Mesendoderm (in vitro differentiated cells): ENCODE data around the gene OR2J3.
"Not testable (repeated sequence)": the region's sequence is repeated elsewhere in the genome, so short reads cannot be mapped to it uniquely, and the experiment has no call there.

Experiments used
- DNase-seq: peaks from one replicate; pipeline ENCODE4 v3.0.0; 2013
- H2AK5ac ChIP-seq: 2 replicates; pipeline ENCODE4 v1.6.1; 2013; ENCODE audit warnings: low read length, inconsistent platforms
- H2BK120ac ChIP-seq: 2 replicates; pipeline ENCODE4 v1.6.1; 2013; ENCODE audit warnings: low read depth, mild to moderate bottlenecking, low read length, moderate library complexity, mixed read lengths
- H2BK15ac ChIP-seq: replicated peaks from 2 replicates; pipeline ENCODE4 v1.6.1; 2013; ENCODE audit warnings: low read depth, mild to moderate bottlenecking, moderate library complexity
- H2BK5ac ChIP-seq: 2 replicates; pipeline ENCODE4 v1.6.1; 2013; ENCODE audit warnings: low read length, inconsistent platforms
- H3K18ac ChIP-seq: 2 replicates; pipeline ENCODE4 v1.6.1; 2013; ENCODE audit warnings: mild to moderate bottlenecking, low read length, mixed read lengths
- H3K23ac ChIP-seq: one replicate; pipeline ENCODE4 v1.6.1; 2013; ENCODE audit warnings: low read length
- H3K27ac ChIP-seq: 2 replicates; pipeline ENCODE4 v1.5.1; 2013; ENCODE audit warnings: low read depth, mild to moderate bottlenecking, inconsistent platforms, low read length, moderate library complexity
- H3K27me3 ChIP-seq: 2 replicates; pipeline ENCODE4 v1.6.1; 2013; ENCODE audit warnings: low read length, control low read depth, mild to moderate bottlenecking, inconsistent platforms; ENCODE audit not compliant: insufficient read depth, poor library complexity
- H3K36me3 ChIP-seq: 2 replicates; pipeline ENCODE4 v1.6.1; 2013; ENCODE audit warnings: low read length, inconsistent platforms; ENCODE audit not compliant: control insufficient read depth, insufficient read depth
- H3K4ac ChIP-seq: one replicate; pipeline ENCODE4 v1.6.1; 2013; ENCODE audit warnings: low read depth, mild to moderate bottlenecking, low read length, moderate library complexity
- H3K4me1 ChIP-seq: 2 replicates; pipeline ENCODE4 v1.6.1; 2013; ENCODE audit warnings: low read depth, low read length, inconsistent platforms; ENCODE audit not compliant: control insufficient read depth
- H3K4me2 ChIP-seq: 2 replicates; pipeline ENCODE4 v1.6.1; 2013; ENCODE audit warnings: low read length
- H3K4me3 ChIP-seq: 2 replicates; pipeline ENCODE4 v1.5.1; 2013; ENCODE audit warnings: mild to moderate bottlenecking, low read length
- H3K56ac ChIP-seq: one replicate; pipeline ENCODE4 v1.6.1; 2013; ENCODE audit warnings: low read length
- H3K79me1 ChIP-seq: 2 replicates; pipeline ENCODE4 v1.6.1; 2013; ENCODE audit warnings: low read length, inconsistent platforms
- H3K79me2 ChIP-seq: 2 replicates; pipeline ENCODE4 v1.6.1; 2013; ENCODE audit warnings: mild to moderate bottlenecking, low read length; ENCODE audit not compliant: control insufficient read depth, insufficient read depth
- H3K9ac ChIP-seq: 2 replicates; pipeline ENCODE4 v1.6.1; 2013; ENCODE audit warnings: low read length, inconsistent platforms
- H4K5ac ChIP-seq: one replicate; pipeline ENCODE4 v1.6.1; 2013; ENCODE audit warnings: low read length
- H4K8ac ChIP-seq: one replicate; pipeline ENCODE4 v1.6.1; 2013; ENCODE audit warnings: low read depth, mild to moderate bottlenecking, control low read depth, low read length, moderate library complexity
- WGBS: extraction: QIAGEN DNeasy Blood & Tissue Kit; methylation state at CpG from one replicate; pipeline ENCODE4 v1.1.7; 2013; ENCODE audit warnings: low lambda C conversion rate, missing lambda C conversion rate; ENCODE audit not compliant: insufficient coverage; ENCODE audit errors: extremely low coverage; 5-methylcytosine and 5-hydroxymethylcytosine counted together

The OR2J3 gene

GRCh38 chr6:29092957-29093356 is 14.9 kb upstream of the OR2J3 start:
- no peak overlapping the region for H2AK5ac ChIP-seq
- WGBS: no CpG with 5 or more reads among the region's 3 CpGs
- H3K9ac ChIP-seq: no peak overlapping the region
- no peaks in the 10 kb centered on the region for H3K36me3 ChIP-seq
- H3K4me2 ChIP-seq: no peak overlapping the region
- no peak overlapping the region for H3K27ac ChIP-seq
- no peak overlapping the region for H3K56ac ChIP-seq
- no peaks in the 10 kb centered on the region for H3K79me1 ChIP-seq
- no peaks in the 10 kb centered on the region for H3K27me3 ChIP-seq
- H2BK120ac ChIP-seq: no peak overlapping the region
- no peak overlapping the region for H4K8ac ChIP-seq
- no peak for DNase-seq
- no peak overlapping the region for H4K5ac ChIP-seq
- no peak overlapping the region for H3K23ac ChIP-seq
- H3K18ac ChIP-seq: no peak overlapping the region
- no peak overlapping the region for H3K4ac ChIP-seq
- no peak overlapping the region for H2BK15ac ChIP-seq
- H3K4me1 ChIP-seq: no peaks in the 10 kb centered on the region
- no peaks in the 10 kb centered on the region for H3K79me2 ChIP-seq
- H2BK5ac ChIP-seq: no peak overlapping the region
- H3K4me3 ChIP-seq: no peak overlapping the region

GRCh38 chr6:29097803-29098202 is 10.1 kb upstream of the OR2J3 start:
- Histone ChIP-seq H3K4me2 (no peak overlapping the region), H3K4me1 (no peaks in the 10 kb centered on the region), H2BK120ac (no peak overlapping the region), H3K23ac (no peak overlapping the region), H3K79me2 (no peaks in the 10 kb centered on the region), H4K5ac (no peak overlapping the region), H2AK5ac (no peak overlapping the region), H2BK5ac (no peak overlapping the region), H3K27ac (no peak overlapping the region), H3K27me3 (no peaks in the 10 kb centered on the region), H3K79me1 (no peaks in the 10 kb centered on the region), H3K56ac (no peak overlapping the region), H3K9ac (no peak overlapping the region), H2BK15ac (no peak overlapping the region), H3K4me3 (no peak overlapping the region), H4K8ac (no peak overlapping the region), H3K18ac (no peak overlapping the region), H3K36me3 (no peaks in the 10 kb centered on the region), H3K4ac (no peak overlapping the region)
- no CpG with 5 or more reads among the region's 1 CpG for WGBS
- no peak for DNase-seq

- no peak for DNase-seq
- Histone ChIP-seq H3K27me3 (no peaks in the 10 kb centered on the region), H4K5ac (no peak within 1 kb of the TSS), H3K23ac (no peak within 1 kb of the TSS), H3K18ac (no peak within 1 kb of the TSS), H3K56ac (no peak within 1 kb of the TSS), H2BK120ac (no peak within 1 kb of the TSS), H3K4me2 (no peak within 1 kb of the TSS), H2AK5ac (no peak within 1 kb of the TSS), H3K4ac (no peak within 1 kb of the TSS), H2BK15ac (no peak within 1 kb of the TSS), H3K4me1 (no peaks in the 10 kb centered on the region), H3K79me1 (no peaks in the 10 kb centered on the region), H3K79me2 (no peaks in the 10 kb centered on the region), H3K9ac (no peak within 1 kb of the TSS), H3K4me3 (no peak within 1 kb of the TSS), H3K36me3 (no peaks in the 10 kb centered on the region), H3K27ac (no peak within 1 kb of the TSS), H4K8ac (no peak within 1 kb of the TSS), H2BK5ac (no peak within 1 kb of the TSS)
- no CpG with 5 or more reads among the region's 3 CpGs for WGBS
These were observed 8.7 kb upstream of the OR2J3 start, which contains the start of gene OR2J1 for GRCh38 chr6:29099190-29099589. TSS of gene OR2J1 (plus strand) at chr6:29099490. CDS start at chr6:29100943, 1,453 bp downstream.

GRCh38 chr6:29112135-29112534 is 4.3 kb downstream of the OR2J3 start:
- H3K4me1 ChIP-seq: no peaks in the 10 kb centered on the region
- no peak overlapping the region for H3K23ac ChIP-seq
- no peak overlapping the region for H2BK120ac ChIP-seq
- no peak overlapping the region for H2BK5ac ChIP-seq
- no peaks in the 10 kb centered on the region for H3K27me3 ChIP-seq
- no peak overlapping the region for H3K56ac ChIP-seq
- no peak overlapping the region for H2BK15ac ChIP-seq
- no peaks in the 10 kb centered on the region for H3K79me2 ChIP-seq
- no peak overlapping the region for H3K4ac ChIP-seq
- no peak overlapping the region for H4K8ac ChIP-seq
- H4K5ac ChIP-seq: no peak overlapping the region
- no peak overlapping the region for H3K4me3 ChIP-seq
- H3K36me3 ChIP-seq: no peaks in the 10 kb centered on the region
- no peak overlapping the region for H3K18ac ChIP-seq
- peak; percentile 27 for DNase-seq
- no peak overlapping the region for H2AK5ac ChIP-seq
- no peak overlapping the region for H3K4me2 ChIP-seq
- H3K27ac ChIP-seq: no peak overlapping the region
- H3K79me1 ChIP-seq: no peaks in the 10 kb centered on the region
- no CpG with 5 or more reads among the region's 7 CpGs for WGBS
- H3K9ac ChIP-seq: no peak overlapping the region

- not testable (repeated sequence) for H3K56ac ChIP-seq, H3K4me1 ChIP-seq, H4K8ac ChIP-seq, H2BK5ac ChIP-seq, H3K4me2 ChIP-seq, H4K5ac ChIP-seq, H3K27ac ChIP-seq, H3K18ac ChIP-seq, H2AK5ac ChIP-seq, DNase-seq, H3K36me3 ChIP-seq, H3K23ac ChIP-seq, H3K4ac ChIP-seq, H2BK15ac ChIP-seq, H3K79me2 ChIP-seq, H3K9ac ChIP-seq, H3K27me3 ChIP-seq, H2BK120ac ChIP-seq, H3K79me1 ChIP-seq, H3K4me3 ChIP-seq
- no CpG with 5 or more reads among the region's 3 CpGs for WGBS
These were observed 7.1 kb downstream of the OR2J3 start for GRCh38 chr6:29114964-29115363.

GRCh38 chr6:29129326-29130012 is 21.6 kb downstream of the OR2J3 start:
- no peak overlapping the region for H3K9ac ChIP-seq
- H3K4ac ChIP-seq: no peak overlapping the region
- H2BK120ac ChIP-seq: no peak overlapping the region
- H3K4me3 ChIP-seq: no peak overlapping the region
- H3K79me1 ChIP-seq: no peaks in the 10 kb centered on the region
- DNase-seq: no peak
- no peak overlapping the region for H2BK5ac ChIP-seq
- H2BK15ac ChIP-seq: no peak overlapping the region
- no peaks in the 10 kb centered on the region for H3K36me3 ChIP-seq
- no peaks in the 10 kb centered on the region for H3K79me2 ChIP-seq
- H4K8ac ChIP-seq: no peak overlapping the region
- no peak overlapping the region for H3K27ac ChIP-seq
- no peak overlapping the region for H3K4me2 ChIP-seq
- no peak overlapping the region for H3K23ac ChIP-seq
- no peak overlapping the region for H3K18ac ChIP-seq
- no peaks in the 10 kb centered on the region for H3K27me3 ChIP-seq
- no peak overlapping the region for H4K5ac ChIP-seq
- no peak overlapping the region for H3K56ac ChIP-seq
- WGBS: no CpG with 5 or more reads among the region's 15 CpGs
- no peaks in the 10 kb centered on the region for H3K4me1 ChIP-seq
- no peak overlapping the region for H2AK5ac ChIP-seq
